Activated CD8-positive, alpha-beta memory T cell treated with anti-CD3 and anti-CD28 coated beads for 48 hours (primary cell): ENCODE results near the gene PTPRG.
"Not testable (repeated sequence)": the region's sequence is repeated elsewhere in the genome, so short reads cannot be mapped to it uniquely, and the experiment has no call there.

ENCODE experiments used
- DNase-seq, 3 experiments: peaks; one replicate each; pipeline ENCODE4 v3.0.0-alpha.2; 2020; ENCODE audit warnings: low read depth in 2 of 3, low spot score in 2 of 3

PTPRG gene

DNA sequence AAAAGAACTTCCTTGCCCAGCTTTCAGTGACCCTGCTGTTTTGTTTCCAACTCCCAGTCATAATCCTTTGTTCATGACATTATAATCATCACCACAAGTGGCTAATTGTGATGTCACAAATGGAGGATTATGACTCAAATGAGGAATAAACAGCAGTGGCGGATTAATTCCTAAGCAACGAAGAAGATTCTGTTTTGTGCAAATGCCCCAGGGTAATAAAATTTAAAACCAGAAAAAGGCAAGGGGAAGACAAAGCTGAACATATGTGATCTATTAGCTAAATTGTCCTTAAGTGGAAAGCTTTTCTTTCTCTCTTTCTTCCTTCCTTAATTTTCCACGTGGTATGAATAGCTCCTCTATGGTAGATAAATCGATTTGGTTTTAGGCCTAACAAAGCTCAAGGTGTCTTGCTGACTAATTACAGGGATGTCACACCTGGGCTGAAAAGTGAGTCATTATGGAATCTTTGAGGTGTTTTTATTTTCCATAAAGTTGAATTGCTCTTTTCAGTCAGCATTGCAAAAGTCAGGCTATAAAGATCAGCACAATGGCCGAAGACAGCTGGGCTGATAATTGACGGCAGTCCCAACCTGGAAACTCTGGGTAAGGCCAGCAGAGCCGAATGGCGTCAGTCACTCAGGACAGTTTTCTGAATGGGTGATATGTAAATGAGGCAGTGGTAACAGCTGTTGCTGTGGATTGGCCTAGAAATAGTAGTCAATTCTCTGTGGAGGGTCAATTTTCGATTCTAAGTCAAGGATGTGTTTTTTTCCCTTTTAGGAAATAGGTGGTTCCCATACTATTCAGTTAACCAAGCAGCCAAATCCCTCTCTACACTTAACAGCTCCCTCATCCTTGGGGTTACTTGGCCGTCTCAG, 121.5 kb downstream of the PTPRG start:
- DNase-seq = no peak

DNA sequence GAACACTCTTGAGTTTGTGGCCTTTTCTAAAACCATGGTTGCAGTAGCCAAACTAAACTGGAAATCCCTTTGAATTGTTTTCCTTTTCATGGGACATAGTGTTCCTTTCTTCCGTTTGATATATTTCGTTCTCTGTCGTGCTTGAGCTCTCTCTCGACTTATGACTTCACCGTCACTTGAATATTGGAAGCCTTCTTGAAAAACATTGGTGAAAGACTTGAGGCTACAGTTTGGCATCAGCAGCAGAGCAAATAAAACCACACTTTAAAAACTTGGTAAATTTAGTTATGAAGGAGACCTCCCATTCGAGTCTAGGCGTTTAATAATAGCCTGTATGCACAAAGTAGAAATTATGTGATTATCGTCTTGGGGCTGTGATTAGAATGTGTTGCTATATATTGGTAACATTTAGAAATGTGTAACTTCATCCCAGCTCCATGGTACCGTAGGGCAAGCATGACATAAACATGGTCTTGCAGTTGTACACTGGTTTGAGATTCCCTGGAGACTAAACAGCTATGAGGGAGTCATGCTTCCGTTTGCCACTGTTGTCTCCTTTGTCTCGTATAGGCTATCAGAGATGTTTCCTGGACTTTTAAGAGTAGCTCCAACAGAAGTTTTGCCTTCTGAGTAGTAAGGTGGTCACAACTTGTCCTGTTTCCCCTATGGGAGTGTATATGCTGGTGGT, 122.3 kb downstream of the PTPRG start:
- no peak for DNase-seq

DNA sequence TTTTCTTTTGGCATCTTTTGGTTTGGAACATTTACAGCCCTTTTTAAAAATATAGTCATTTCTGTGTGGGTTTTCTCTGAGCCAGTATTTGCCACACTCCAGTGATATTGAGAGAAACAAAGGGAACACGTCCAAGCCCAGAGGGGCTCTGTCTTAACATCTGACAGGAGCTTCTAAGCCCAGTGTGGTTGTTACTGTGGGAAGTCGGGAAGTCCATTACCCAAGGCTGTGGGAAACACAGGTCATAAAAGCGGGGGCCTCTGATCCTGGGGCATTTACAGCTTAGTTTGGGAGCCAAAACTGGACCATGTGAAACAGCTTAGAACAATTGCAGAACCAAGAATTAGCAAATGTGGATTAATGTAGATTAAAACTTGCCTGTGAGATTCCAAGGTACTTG, 123.0 kb downstream of the PTPRG start:
- DNase-seq = no peak

DNA sequence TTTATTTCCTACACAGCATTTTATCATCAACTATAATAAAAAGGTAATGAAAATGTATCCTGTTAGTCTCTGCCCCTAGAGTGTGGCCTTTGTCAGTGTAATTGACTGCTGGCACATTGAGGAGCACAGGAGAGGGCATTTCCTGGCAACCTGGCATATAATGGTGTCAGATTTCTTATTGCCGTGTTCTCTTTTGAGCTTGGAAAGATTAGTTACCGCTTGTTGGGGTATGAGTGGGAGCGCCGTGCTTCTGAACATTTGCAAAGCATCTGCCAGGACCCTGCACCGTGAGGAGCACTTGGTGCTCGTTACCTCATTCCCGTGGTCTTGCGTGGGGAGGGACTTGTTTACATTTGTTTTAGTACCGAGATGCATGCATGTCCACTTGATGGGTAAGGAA, 124.4 kb downstream of the PTPRG start:
- DNase-seq = no peak

DNA sequence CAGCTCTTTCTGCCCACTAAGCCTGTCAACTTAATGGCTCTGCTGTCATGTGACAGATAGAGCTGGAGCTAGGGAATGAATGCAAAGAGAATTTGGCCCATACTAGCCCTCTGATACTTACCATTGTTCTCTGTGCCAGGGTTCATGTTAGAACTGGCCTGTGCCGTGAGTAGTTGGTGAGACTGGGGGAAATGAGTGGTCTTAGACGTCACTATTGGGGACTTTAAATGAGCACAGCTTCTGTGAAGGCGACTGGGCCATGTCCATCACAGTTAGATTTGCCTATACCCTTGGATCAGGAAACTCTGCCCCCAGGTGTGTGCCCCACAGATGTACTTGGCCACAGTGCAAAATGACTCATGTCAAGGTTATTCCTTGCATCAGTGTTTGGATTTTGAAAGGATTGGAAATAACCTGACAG, 124.9 kb downstream of the PTPRG start:
- DNase-seq = no peak

DNA sequence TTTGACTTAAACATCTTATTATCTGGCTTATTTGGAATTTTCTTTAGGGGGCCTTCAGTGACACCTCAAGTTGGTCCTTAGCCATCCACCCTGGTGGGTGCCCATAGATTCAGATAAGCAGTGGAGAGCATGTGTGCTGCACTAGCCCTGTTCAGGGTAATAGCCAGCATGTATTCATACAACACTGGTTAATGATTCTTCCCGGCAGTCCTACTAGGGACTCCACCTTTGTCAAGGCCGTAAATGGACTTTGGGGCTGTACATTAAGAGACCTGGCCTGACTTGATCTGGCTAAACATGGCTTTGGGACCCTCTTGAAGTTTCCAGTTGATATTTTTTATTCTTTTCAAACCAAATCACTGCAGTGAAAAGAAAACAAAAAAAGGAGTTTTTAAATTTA, 125.8 kb downstream of the PTPRG start:
- DNase-seq = no peak

DNA sequence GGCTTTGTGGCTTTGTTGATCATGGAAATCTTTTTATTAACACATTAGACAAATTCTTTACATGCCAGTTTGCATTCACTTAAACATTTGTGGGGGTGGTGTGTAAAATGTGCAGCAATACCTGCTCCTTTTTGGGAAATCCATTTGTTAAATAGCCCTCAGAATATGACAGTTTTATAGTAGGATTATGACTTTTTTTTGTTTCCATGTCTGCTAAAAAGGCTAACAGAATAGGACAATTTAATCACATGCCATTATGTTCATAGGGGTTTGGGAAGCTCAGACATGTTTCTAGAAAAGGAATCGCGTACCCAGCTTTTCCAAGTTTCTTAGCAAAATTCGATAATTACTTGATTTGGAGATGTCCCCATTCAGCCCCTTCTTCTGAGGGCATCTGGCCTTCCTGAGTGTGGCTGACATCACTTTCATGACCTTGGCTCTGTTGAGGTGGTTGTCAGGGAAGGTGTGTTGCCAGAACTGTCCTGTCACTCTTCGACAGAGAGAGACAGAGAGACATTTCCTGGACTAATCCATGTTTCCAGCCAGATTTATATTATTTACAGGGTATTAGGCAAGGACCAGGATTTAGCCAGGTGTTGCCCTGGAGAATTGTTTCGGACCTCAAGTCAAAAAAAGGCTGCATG, 126.4 kb downstream of the PTPRG start:
- no peak for DNase-seq

DNA sequence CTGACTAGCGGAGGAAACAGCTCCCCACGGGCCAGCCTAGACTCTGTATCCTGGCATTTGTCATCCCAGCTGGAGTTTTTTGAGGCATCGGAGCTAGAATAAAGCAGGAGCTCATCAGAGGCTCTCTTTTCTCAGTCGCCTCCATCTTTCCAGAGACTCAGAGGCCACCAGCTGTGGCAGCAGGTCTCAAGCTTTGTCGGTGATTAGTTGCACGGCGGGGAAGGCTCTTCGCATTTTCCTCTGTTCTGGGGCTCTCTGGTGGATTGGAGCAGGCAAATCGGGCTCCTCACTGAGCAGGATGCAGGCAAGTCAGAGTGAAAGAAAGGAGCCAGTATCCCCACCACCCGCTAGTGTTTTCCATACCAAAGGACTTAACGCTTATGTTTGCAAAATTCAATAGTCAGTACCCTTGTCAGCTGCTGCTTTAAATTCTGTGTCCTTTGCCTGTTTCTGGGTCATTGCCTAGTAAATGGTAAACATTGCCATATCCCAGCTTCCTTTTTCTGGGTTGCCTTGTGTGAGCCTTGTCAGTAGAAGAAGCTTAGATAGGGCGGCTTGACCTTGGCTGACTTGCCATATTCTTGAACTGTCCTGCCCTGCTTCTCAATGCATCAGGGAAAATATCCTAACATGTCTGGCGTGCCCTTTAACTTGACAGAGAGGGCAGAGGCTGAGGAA, 127.1 kb downstream of the PTPRG start:
- no peak for DNase-seq

DNA sequence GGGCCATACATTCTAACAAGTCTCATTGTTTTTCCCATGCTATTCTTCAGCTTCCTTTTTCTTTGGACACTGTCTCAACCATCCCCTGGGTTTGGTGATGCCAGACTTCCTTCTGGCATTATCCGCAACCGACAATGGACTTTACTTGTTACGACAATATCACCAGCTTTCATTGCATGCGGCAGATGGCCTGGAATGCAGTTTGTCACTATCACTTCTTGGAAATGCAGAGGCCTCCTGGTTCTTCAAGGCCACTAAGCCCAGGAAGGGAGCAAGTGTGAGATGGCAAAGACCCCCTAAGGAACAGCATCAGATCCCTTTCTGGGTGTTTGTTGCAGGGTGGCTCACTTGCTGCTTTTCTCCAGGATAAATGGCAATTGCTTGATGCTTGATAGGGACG, 128.6 kb downstream of the PTPRG start:
- DNase-seq = no peak

DNA sequence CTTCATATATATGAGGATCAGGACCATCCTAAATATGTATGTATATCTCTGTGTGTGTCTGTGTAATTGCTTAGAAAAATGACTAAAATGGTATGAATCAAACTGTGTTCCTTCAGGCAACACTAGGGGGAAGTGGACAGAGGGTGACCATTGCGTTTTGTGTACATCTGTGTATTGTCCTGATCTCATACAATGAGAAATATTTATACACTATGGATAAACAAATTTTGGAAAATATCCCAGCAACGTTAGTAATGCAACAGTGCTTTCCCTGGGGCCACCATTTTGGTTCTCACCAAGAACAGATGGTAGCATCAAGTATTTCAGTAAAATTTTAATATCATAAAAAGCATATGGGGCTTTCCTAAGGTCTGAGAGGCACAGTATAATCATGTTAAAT, 130.1 kb downstream of the PTPRG start:
- DNase-seq = no peak

DNA sequence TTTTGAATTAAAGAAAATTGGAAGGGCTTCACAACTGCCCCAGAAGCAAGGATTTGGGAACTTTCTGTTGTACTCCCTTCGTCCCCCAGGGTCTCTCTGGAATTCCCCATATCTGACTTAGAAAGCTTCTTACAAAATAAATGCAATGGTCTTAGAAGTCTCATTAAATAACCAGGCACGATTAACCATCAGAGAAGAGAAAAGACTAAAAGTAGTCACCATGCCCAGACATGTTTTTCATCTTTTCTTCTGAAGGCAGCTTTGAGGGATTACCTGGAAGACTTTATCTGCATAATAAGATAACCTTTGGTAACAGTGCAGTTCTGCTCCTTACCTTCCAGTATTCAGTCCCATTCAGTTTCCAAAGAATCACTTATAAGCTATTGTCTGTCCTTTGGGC, 135.9 kb downstream of the PTPRG start:
- DNase-seq = no peak

DNA sequence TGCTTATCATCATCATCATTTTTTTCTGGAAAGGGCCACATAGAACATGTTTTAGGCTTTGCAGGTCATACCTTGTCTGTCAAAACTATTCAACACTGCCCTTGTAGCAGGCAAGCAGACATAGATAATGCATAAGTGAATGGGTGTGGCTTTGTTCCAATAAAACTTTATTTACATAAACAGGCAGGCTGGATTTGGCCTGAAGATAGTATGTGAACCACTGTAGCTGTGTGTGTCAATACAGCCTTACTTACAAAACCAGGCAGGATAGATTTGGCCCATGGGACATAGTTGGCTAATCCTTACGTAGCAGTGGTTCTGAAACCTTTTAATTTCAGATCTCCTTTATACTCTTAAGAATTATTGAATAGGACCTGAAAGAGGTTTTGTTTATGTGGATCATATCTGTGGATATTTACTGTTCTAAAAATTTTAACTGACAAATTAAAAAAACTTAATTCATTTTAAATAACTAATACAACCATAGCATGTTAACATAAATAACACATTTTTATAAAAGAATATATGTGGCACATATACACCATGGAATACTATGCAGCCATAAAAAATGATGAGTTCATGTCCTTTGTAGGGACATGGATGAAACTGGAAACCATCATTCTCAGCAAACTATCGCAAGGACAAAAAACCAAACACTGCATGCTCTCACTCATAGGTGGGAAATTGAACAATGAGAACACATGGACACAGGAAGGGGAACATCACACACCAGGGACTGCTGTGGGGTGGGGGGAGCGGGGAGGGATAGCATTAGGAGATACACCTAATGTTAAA, 137.1 kb downstream of the PTPRG start:
- DNase-seq = not testable (repeated sequence)

DNA sequence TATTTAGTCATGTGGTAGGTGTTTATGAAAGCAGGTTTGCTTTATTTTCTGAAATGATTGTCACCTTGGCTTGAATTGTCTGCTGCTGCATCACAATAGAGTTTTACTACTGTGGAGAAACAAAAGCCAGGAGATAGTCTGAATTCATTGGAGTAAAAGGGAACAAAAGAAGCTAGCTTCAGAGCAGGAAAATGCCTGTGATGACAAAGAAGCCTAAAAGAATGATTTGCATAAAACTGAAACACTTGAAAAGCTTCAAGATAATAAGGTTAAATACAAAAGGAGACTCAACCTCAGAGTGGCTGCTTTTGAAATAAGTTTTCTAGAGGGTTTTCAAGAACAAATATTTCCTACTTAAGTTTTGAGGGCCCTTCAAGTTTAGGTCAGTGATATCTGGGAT, 138.3 kb downstream of the PTPRG start:
- no peak for DNase-seq

DNA sequence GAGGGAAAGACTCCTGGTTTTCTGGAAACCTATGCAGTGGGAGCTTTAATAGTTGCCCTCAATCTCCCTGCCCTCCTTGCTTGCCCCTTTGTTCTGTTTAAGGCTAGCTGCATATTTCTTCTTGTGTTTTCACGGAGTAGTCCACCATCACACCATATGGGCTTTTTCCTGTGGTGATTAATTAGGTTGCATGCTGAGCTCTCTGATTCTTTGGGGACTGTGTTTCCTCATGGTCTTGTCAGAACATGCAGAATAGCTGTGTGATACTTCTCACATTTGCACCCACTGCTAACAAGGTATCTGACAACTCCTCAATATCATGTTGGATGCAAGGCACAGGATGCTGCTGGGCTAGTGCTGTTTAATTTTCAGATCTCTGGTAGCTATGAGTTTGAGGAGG, 139.6 kb downstream of the PTPRG start:
- DNase-seq = no peak

DNA sequence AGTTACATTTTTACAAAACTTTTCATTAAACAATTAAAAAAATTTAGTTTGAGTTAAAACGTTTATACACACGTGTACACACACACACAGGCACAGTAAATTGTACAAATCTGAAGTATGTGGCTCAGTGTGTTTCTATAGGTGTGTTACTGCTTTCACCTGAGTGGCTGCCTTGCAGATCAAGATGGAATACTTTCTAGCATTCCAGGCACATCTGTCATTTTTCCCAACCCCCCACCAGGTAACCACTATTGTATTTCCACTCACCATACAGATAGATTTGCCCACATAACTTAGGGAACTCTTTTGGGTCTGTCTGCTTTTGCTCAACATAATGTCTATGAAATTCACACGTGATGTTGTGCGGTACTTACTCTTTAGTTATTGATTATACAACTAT, 141.1 kb downstream of the PTPRG start:
- no peak for DNase-seq

DNA sequence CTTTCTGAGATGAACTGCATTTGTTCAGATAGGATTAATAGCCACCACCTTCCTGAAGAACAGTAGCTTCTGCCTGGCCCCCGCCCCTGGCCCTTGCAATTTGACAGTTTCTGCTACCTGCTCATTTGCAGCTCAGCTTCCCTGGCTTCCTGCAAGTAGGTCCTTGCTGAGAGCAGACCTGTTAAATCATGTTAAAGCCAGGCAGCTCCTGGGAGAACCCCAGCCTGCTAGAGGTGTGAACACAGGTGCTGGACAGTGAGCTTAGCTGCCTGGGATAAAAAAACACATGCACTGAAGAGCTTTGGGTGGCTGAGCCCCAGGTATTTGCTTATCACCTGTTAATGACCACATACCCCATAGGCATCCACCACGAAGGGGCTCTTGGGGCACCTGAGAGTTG, 143.4 kb downstream of the PTPRG start:
- no peak for DNase-seq

DNA sequence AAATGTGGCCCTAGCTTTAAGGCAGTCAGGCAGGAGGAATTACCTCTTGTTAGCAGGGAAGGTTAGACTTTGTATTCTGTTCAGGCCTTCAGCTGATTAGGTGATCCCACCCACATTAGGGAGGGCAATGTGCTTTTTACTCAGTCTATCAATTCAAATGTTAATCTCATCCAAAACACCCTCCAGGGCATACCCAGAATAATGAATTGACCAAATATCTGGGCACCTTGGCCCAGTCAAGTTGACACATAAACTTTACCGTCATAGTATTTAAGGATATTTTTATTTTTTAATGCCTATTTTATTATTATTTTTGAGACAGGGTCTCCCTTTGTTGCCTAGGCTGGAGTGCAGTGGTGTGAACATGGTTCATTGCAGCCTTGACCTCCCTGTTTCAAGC, 146.1 kb downstream of the PTPRG start:
- DNase-seq = no peak

DNA sequence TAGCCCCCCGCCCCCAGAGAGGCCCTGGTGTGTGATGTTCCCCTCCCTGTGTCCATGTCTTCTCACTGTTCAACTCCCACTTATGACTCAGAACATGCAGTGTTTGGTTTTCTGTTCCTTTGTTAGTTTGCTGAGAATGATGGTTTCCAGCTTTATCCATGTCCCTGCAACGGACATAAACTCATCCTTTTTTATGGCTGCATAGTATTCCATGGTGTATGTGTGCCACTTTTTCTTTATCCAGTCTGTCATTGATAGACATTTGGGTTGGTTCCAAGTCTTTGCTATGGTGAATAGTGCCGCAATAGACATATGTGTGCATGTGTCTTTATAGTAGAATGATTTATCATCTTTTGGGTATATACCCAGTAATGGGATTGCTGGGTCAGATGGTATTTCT, 149.5 kb downstream of the PTPRG start:
- DNase-seq = not testable (repeated sequence)

DNA sequence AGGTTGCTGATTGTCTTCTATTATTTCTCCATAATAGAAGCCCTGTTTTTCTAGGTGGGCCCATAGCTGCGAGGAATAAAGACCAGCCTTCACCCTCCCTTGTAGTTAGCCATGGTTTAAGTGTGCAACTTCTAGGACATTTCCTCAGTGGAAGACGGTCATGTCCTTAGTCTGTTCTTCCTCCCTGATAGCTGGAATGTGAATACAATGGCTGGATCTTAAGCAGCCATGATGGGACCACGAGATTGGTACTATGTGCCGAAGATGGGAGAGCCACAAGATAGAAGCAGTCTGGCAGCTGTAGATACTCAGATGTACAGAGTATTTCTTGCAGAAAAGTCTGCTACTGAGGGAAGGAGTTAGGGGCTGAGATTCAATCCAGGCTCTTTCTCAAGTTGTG, 152.9 kb downstream of the PTPRG start:
- no peak for DNase-seq

DNA sequence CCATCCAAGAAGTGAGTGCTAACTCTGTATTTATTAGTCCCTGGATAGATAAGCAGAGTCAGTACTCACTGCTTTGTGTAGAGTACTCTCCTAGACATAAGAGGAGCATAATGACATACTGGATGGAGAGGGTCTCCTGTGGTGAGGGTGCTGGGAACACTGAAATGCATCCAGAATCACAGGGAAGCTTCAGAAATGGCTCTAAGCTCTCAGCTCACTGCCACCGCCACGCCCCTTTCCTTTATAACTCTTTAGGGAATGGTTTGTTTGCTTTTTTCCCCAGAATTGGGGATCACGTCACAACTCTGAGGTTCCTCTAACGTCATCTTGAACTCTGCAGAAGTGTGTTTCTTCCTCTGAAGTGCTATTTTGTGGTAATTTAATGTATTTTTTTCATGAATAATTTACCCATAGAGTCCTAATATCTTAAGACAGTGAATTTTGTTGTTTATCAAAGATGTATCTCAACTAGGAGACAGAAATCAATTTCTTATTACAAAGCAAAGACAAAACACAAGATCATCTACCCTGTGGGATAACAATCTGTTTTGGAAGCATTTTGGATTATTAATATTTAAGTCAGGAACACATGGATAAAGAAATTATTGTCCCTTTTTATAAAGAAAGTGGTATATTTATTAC, 154.6 kb downstream of the PTPRG start:
- DNase-seq = no peak
